ENCODE data around the gene NR1H2. TPM values are rescaled to one million over a fixed set of nuclear protein-coding genes. Genes with fewer than 3 reads are reported as not detected.

The NR1H2 gene
- total and polyA plus RNA-seq, 10 of the 15 experiments (the other 5 are each of a cell fraction or from before 2014, with no cell fraction given) = 0.05 to 54.2 (median 35.1) TPM

DNA sequence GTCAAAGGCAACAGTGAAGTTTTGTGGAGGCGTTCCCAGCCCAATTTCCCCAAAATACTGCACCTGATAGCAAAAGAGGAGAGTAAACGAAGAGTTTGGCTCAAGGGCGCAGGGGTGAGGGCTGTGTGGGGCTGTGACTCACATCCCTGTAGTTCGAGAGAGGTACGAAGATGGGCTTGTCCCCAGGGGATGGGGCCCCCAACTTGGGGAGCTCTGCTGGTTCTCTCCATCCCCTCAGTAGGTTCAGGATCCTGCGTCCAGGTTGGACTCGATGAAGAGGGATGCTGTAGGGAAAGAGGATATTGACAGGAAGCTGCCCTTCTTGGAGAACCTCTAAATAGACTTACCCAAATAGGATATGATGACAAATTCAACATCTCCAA, 14.2 kb upstream of the NR1H2 start:
- Histone ChIP-seq H3K79me2 (ENCODE audit: control insufficient read depth, insufficient read depth, low read length) (no peaks in the 10 kb centered on the region), H2AFZ (ENCODE audit: control insufficient read depth, low read depth, low read length) (no peak overlapping the region), H3K9me3 (replicated peaks; ENCODE audit: control insufficient read depth, insufficient read depth, low read length) (peaks cover 2% of the 10 kb centered on the region; the same call in 2 of the 3 replicates), H3K4me3 (no peak overlapping the region), H3K9ac (ENCODE audit: control insufficient read depth, insufficient read depth, low read length) (no peak overlapping the region), H4K20me1 (ENCODE audit: control insufficient read depth, insufficient read depth) (no peaks in the 10 kb centered on the region), H3K27ac (ENCODE audit: control insufficient read depth, insufficient read depth) (no peak overlapping the region), H3K27me3 (replicated peaks in 1 of 2; ENCODE audit: control insufficient read depth in 2 of 2, insufficient read depth in 2 of 2, low read length in 1 of 2) (no peaks in the 10 kb centered on the region), H3K4me2 (ENCODE audit: control insufficient read depth, insufficient read depth) (0 out of 2 replicates have a peak overlapping the region, but pooled peaks have one; percentile 18), H3K36me3 (ENCODE audit: control insufficient read depth in 2 of 2, insufficient read depth in 2 of 2, low read length in 1 of 2) (no peaks in the 10 kb centered on the region), H3K4me1 (ENCODE audit: control insufficient read depth, insufficient read depth, low read length) (peaks cover 67% of the 10 kb centered on the region)
- FAIRE-seq (no peak), ATAC-seq (no peak), DNase-seq (ENCODE audit: low read depth, low spot score) (no peak)
- CTCF ChIA-PET = interaction anchor here (0.9 to 9.4 kb wide), 5 partner anchors 13 to 100 kb away, joined by 3 to 167 read pairs (median 4); partner anchors contain the start of genes NR1H2 and POLD1
- POLR2A ChIA-PET = interaction anchor here (1.0 to 2.8 kb wide), 6 partner anchors 14 to 99 kb away, joined by 3 to 10 read pairs (median 4); partner anchors contain the start of genes KCNC3, NR1H2 and SPIB
- BruUV-seq (replicated peaks) = no TSS peak
- TF ChIP-seq, protein P1, sequence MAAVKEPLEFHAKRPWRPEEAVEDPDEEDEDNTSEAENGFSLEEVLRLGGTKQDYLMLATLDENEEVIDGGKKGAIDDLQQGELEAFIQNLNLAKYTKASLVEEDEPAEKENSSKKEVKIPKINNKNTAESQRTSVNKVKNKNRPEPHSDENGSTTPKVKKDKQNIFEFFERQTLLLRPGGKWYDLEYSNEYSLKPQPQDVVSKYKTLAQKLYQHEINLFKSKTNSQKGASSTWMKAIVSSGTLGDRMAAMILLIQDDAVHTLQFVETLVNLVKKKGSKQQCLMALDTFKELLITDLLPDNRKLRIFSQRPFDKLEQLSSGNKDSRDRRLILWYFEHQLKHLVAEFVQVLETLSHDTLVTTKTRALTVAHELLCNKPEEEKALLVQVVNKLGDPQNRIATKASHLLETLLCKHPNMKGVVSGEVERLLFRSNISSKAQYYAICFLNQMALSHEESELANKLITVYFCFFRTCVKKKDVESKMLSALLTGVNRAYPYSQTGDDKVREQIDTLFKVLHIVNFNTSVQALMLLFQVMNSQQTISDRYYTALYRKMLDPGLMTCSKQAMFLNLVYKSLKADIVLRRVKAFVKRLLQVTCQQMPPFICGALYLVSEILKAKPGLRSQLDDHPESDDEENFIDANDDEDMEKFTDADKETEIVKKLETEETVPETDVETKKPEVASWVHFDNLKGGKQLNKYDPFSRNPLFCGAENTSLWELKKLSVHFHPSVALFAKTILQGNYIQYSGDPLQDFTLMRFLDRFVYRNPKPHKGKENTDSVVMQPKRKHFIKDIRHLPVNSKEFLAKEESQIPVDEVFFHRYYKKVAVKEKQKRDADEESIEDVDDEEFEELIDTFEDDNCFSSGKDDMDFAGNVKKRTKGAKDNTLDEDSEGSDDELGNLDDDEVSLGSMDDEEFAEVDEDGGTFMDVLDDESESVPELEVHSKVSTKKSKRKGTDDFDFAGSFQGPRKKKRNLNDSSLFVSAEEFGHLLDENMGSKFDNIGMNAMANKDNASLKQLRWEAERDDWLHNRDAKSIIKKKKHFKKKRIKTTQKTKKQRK (IDR thresholded peaks at IDR 0.05; ENCODE audit: low read depth, low read length) = no peak
- TF ChIP-seq SREBF1 (IDR thresholded peaks at IDR 0.05; ENCODE audit: low read length) = no peak
- TF ChIP-seq ZNF24 (IDR thresholded peaks at IDR 0.05) = no peak
- no peak for TF ChIP-seq GABPA (IDR thresholded peaks at IDR 0.05; ENCODE audit: low read depth)
- no peak for TF ChIP-seq EP300 (IDR thresholded peaks at IDR 0.05; ENCODE audit: borderline replicate concordance in 1 of 2, control insufficient read depth in 1 of 2, low read depth in 2 of 2, low read length in 2 of 2)
- TF ChIP-seq, protein P2, sequence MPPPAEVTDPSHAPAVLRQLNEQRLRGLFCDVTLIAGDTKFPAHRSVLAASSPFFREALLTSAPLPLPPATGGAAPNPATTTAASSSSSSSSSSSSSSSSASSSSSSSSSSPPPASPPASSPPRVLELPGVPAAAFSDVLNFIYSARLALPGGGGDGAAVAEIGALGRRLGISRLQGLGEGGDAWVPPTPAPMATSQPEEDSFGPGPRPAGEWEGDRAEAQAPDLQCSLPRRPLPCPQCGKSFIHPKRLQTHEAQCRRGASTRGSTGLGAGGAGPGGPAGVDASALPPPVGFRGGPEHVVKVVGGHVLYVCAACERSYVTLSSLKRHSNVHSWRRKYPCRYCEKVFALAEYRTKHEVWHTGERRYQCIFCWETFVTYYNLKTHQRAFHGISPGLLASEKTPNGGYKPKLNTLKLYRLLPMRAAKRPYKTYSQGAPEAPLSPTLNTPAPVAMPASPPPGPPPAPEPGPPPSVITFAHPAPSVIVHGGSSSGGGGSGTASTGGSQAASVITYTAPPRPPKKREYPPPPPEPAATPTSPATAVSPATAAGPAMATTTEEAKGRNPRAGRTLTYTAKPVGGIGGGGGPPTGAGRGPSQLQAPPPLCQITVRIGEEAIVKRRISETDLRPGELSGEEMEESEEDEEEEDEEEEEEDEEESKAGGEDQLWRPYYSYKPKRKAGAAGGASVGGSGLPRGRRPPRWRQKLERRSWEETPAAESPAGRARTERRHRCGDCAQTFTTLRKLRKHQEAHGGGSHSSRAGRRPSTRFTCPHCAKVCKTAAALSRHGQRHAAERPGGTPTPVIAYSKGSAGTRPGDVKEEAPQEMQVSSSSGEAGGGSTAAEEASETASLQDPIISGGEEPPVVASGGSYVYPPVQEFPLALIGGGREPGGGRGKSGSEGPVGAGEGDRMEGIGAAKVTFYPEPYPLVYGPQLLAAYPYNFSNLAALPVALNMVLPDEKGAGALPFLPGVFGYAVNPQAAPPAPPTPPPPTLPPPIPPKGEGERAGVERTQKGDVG (CRISPR knock-in tag; IDR thresholded peaks at IDR 0.05) = no peak
- no peak for TF ChIP-seq PML (IDR thresholded peaks at IDR 0.05; ENCODE audit: low read length)
- TF ChIP-seq YY1 (IDR thresholded peaks at IDR 0.05; ENCODE audit: low read depth, low read length) = no peak
- no peak for TF ChIP-seq SUPT20H (IDR thresholded peaks at IDR 0.05; ENCODE audit: borderline replicate concordance, control insufficient read depth, low read depth, low read length)
- no peak for TF ChIP-seq NFYA (IDR thresholded peaks at IDR 0.05; ENCODE audit: borderline replicate concordance, low read depth, low read length)
- SMC1A ChIA-PET (ENCODE audit: uncharacterized antibody, unreplicated experiment) = interaction anchor here (1.2 to 2.8 kb wide), 4 partner anchors 14 to 100 kb away, joined by 3 to 9 read pairs (median 4); no protein-coding TSS in a partner anchor
- in situ Hi-C loops (cut with MboI) = no loop called here
- intact Hi-C loops (cut with micrococcal nuclease; ENCODE audit: unreplicated experiment) = no loop called here
- RAD21 ChIA-PET (ENCODE audit: unreplicated experiment) = interaction anchor here (1.4 kb wide), 1 partner anchor 34 kb away, joined by 4 read pairs; the partner anchor contains the start of gene KCNC3
- 66% methylated on average over 7 of the region's 7 CpGs for WGBS (ENCODE audit: insufficient coverage, insufficient replicate concordance, low lambda C conversion rate, missing lambda C conversion rate)

All from GM12878 (cell line).